Panc1 (cell line): ENCODE results near the gene FGF5. TPM values are rescaled to one million over a fixed set of nuclear protein-coding genes. Genes with fewer than 3 reads are reported as not detected.

Experiments
- ATAC-seq: fragments of 200-7000 bp; cut with Tn5 transposase; 2 replicates; pipeline ENCODE4 v1.9.1; 2020; ENCODE audit warnings: mild to moderate bottlenecking, moderate library complexity
- BruUV-seq: library from RNA; stranded (reverse); fragments of 400-500 nt; replicated peaks from 2 replicates; lab custom pipeline; 2021; lab: Mats Ljungman, UMichigan
- CTCF ChIA-PET: fragments of 300-600 bp; sonication (Branson Sonifier 250); formaldehyde crosslinking; loops from one replicate; lab custom pipeline; 2022; ENCODE audit warnings: antibody characterized with exemption; lab: Charles Lee
- POLR2A ChIA-PET: fragments of 300-600 bp; sonication (Branson Sonifier 250); formaldehyde crosslinking; loops from one replicate; lab custom pipeline; 2022; ENCODE audit warnings: antibody characterized with exemption; lab: Charles Lee
- DNase-seq: peaks from one replicate; pipeline ENCODE4 v3.0.0-alpha.2; 2010; ENCODE audit warnings: low read depth, low spot score
- H3K27ac ChIP-seq: 2 replicates; pipeline ENCODE4 v1.5.1; 2011; ENCODE audit warnings: mild to moderate bottlenecking, low read length, inconsistent platforms
- H3K27me3 ChIP-seq: fragments of 200-500 bp; sonication (Bioruptor generic); 2 replicates; pipeline ENCODE4 v1.6.0; 2014; ENCODE audit warnings: low read length, inconsistent platforms; ENCODE audit not compliant: control insufficient read depth, insufficient read depth
- H3K36me3 ChIP-seq: fragments of 200-500 bp; sonication (Bioruptor generic); 2 replicates; pipeline ENCODE4 v1.5.1; 2014; ENCODE audit warnings: inconsistent platforms, mild to moderate bottlenecking, low read length, moderate library complexity; ENCODE audit not compliant: control insufficient read depth, insufficient read depth
- H3K4me1 ChIP-seq: 2 replicates; pipeline ENCODE4 v1.5.1; 2011; ENCODE audit warnings: inconsistent platforms, mild to moderate bottlenecking, low read length, moderate library complexity; ENCODE audit not compliant: control insufficient read depth, insufficient read depth
- H3K4me3 ChIP-seq, 2 experiments: 2 replicates each; pipeline ENCODE4 v1.5.1; 2011 to 2012; ENCODE audit warnings: low read depth in 2 of 2, low read length in 2 of 2, mild to moderate bottlenecking in 2 of 2, inconsistent platforms in 1 of 2, moderate library complexity in 1 of 2
- H3K9me3 ChIP-seq: fragments of 200-500 bp; sonication (Bioruptor generic); 2 replicates; pipeline ENCODE4 v1.5.1; 2014; ENCODE audit warnings: low read depth, mild to moderate bottlenecking, inconsistent platforms, low read length, moderate library complexity; ENCODE audit not compliant: control insufficient read depth, insufficient read depth
- CTCF ChIP-seq: fragments of 450-650 bp; IDR thresholded peaks from 2 replicates; pipeline ENCODE4 v1.5.1; 2017; ENCODE audit warnings: mild to moderate bottlenecking
- POLR2AphosphoS5 ChIP-seq: IDR thresholded peaks from 2 replicates; pipeline ENCODE4 v1.6.1; 2012; ENCODE audit warnings: mild to moderate bottlenecking, low read depth, low read length, moderate library complexity
- REST ChIP-seq, 2 experiments: IDR thresholded peaks; 2 replicates each; pipeline ENCODE4 v1.6.1; 2011 to 2012; ENCODE audit warnings: low read depth in 2 of 2, control low read depth in 1 of 2, low read length in 1 of 2, mild to moderate bottlenecking in 1 of 2, moderate library complexity in 1 of 2; ENCODE audit not compliant: insufficient read depth in 1 of 2
- SIN3A ChIP-seq: IDR thresholded peaks from 2 replicates; pipeline ENCODE4 v1.6.1; 2012; ENCODE audit warnings: low read depth, mild to moderate bottlenecking, low read length, moderate library complexity, borderline replicate concordance; ENCODE audit not compliant: insufficient read depth
- TCF7L2 ChIP-seq: IDR thresholded peaks from 2 replicates; pipeline ENCODE4 v1.6.1; 2011; ENCODE audit warnings: mild to moderate bottlenecking, low read depth, low read length, inconsistent platforms
- in situ Hi-C: cut with HindIII; loops from 2 replicates; pipeline ENCODE4 v1.10.0; 2016; ENCODE audit warnings: low sequenced_read_pairs, low pct_unique_long_range_greater_than_20kb
- intact Hi-C: fragments of 100-400 bp; cut with micrococcal nuclease; formaldehyde crosslinking; loops from one replicate; pipeline ENCODE4 v1.10.0; 2022; ENCODE audit not compliant: unreplicated experiment
- total RNA-seq: library from RNA; stranded (reverse); gene quantifications from one replicate; pipeline ENCODE4 v1.2.1, GENCODE V29; 2021; ENCODE audit not compliant: unreplicated experiment

Gene FGF5
- total RNA-seq, 1 experiment from 2014 or later = 1.3 TPM

GRCh38 chr4:80294206-80294605, 27.7 kb downstream of the FGF5 start:
- Histone ChIP-seq H3K9me3 (no peaks in the 10 kb centered on the region), H3K4me3 (no peak overlapping the region), H3K4me1 (no peaks in the 10 kb centered on the region), H3K36me3 (no peaks in the 10 kb centered on the region), H3K27ac (no peak overlapping the region), H3K27me3 (no peaks in the 10 kb centered on the region)
- no peak for DNase-seq
- in situ Hi-C loops (no loop called here), intact Hi-C loops (no loop called here)
- CTCF ChIA-PET = no interaction called here
- no TSS peak for BruUV-seq
- no peak for ATAC-seq
- no peak for TF ChIP-seq SIN3A
- TF ChIP-seq TCF7L2 = no peak
- TF ChIP-seq REST (IDR thresholded peaks at IDR 0.05; ENCODE audit: insufficient read depth in 1 of 2, low read depth in 2 of 2, low read length in 1 of 2) = no peak
- no peak for TF ChIP-seq CTCF
- POLR2A ChIA-PET = no interaction called here

- BruUV-seq = no TSS peak
- POLR2A ChIA-PET = no interaction called here
- Histone ChIP-seq H3K4me1 (no peaks in the 10 kb centered on the region), H3K36me3 (no peaks in the 10 kb centered on the region), H3K27me3 (no peaks in the 10 kb centered on the region), H3K4me3 (no peak overlapping the region), H3K27ac (no peak overlapping the region), H3K9me3 (no peaks in the 10 kb centered on the region)
- DNase-seq = no peak
- ATAC-seq = no peak
- intact Hi-C loops (no loop called here), in situ Hi-C loops (no loop called here)
- CTCF ChIA-PET = no interaction called here
- TF ChIP-seq REST (IDR thresholded peaks at IDR 0.05; ENCODE audit: insufficient read depth in 1 of 2, low read depth in 2 of 2, low read length in 1 of 2) = no peak
- TF ChIP-seq TCF7L2 = no peak
- TF ChIP-seq CTCF = no peak
- no peak for TF ChIP-seq SIN3A
- no peak for TF ChIP-seq POLR2AphosphoS5
Measured at GRCh38 chr4:80295336-80295735, 28.9 kb downstream of the FGF5 start.
